NCI-H510A (cell line): ENCODE data around the gene DPY19L3.
"Not testable (repeated sequence)": the region's sequence is repeated elsewhere in the genome, so short reads cannot be mapped to it uniquely, and the experiment has no call there.

ENCODE experiments used
- DNase-seq: peaks from one replicate; lab custom pipeline; 2025; lab: John Stamatoyannopoulos, UW

Gene DPY19L3

GRCh38 chr19:32447534-32447933 lies 42.0 kb downstream of the DPY19L3 start:
- DNase-seq = not testable (repeated sequence)

- DNase-seq = no peak
Observed at GRCh38 chr19:32448026-32448425, 42.5 kb downstream of the DPY19L3 start.

- no peak for DNase-seq
Observed at GRCh38 chr19:32450217-32450616, 44.6 kb downstream of the DPY19L3 start.

GRCh38 chr19:32453736-32454135 lies 48.2 kb downstream of the DPY19L3 start:
- DNase-seq = no peak

GRCh38 chr19:32456406-32456805 lies 50.8 kb downstream of the DPY19L3 start:
- no peak for DNase-seq

- no peak for DNase-seq
Observed at GRCh38 chr19:32457571-32458158, 52.1 kb downstream of the DPY19L3 start.

GRCh38 chr19:32458500-32459123 lies 53.0 kb downstream of the DPY19L3 start:
- DNase-seq = no peak

- DNase-seq = no peak
Observed at GRCh38 chr19:32459204-32459865, 53.8 kb downstream of the DPY19L3 start.

GRCh38 chr19:32460476-32460875 lies 54.9 kb downstream of the DPY19L3 start:
- DNase-seq = no peak

- DNase-seq = no peak
Observed at GRCh38 chr19:32464279-32464678, 58.7 kb downstream of the DPY19L3 start.

- DNase-seq = no peak
Observed at GRCh38 chr19:32465176-32465575, 59.6 kb downstream of the DPY19L3 start.

- DNase-seq = no peak
Observed at GRCh38 chr19:32469795-32470194, 64.2 kb downstream of the DPY19L3 start.

- no peak for DNase-seq
Observed at GRCh38 chr19:32471095-32471494, 65.5 kb downstream of the DPY19L3 start.

- DNase-seq = no peak
Observed at GRCh38 chr19:32471811-32472210, 66.2 kb downstream of the DPY19L3 start.

GRCh38 chr19:32475141-32476031 lies 69.8 kb downstream of the DPY19L3 start:
- no peak for DNase-seq

- DNase-seq = no peak
Observed at GRCh38 chr19:32476032-32476350, 70.4 kb downstream of the DPY19L3 start.

- DNase-seq = no peak
Observed at GRCh38 chr19:32480321-32480720, 74.8 kb downstream of the DPY19L3 start.

- DNase-seq = no peak
Observed at GRCh38 chr19:32483574-32483973, 78.0 kb downstream of the DPY19L3 start.

GRCh38 chr19:32489971-32490370 lies 84.4 kb downstream of the DPY19L3 start:
- DNase-seq = no peak

GRCh38 chr19:32497391-32497790 lies 91.8 kb downstream of the DPY19L3 start:
- DNase-seq = no peak

GRCh38 chr19:32498648-32499200 lies 93.2 kb downstream of the DPY19L3 start:
- no peak for DNase-seq

- not testable (repeated sequence) for DNase-seq
Observed at GRCh38 chr19:32512498-32512897, 106.9 kb downstream of the DPY19L3 start.
